GF-D8 (cell line): ENCODE measurements around the gene PHLDB1.

Experiments used
- DNase-seq: peaks from one replicate; lab custom pipeline; 2025; lab: John Stamatoyannopoulos, UW

PHLDB1 gene

DNA sequence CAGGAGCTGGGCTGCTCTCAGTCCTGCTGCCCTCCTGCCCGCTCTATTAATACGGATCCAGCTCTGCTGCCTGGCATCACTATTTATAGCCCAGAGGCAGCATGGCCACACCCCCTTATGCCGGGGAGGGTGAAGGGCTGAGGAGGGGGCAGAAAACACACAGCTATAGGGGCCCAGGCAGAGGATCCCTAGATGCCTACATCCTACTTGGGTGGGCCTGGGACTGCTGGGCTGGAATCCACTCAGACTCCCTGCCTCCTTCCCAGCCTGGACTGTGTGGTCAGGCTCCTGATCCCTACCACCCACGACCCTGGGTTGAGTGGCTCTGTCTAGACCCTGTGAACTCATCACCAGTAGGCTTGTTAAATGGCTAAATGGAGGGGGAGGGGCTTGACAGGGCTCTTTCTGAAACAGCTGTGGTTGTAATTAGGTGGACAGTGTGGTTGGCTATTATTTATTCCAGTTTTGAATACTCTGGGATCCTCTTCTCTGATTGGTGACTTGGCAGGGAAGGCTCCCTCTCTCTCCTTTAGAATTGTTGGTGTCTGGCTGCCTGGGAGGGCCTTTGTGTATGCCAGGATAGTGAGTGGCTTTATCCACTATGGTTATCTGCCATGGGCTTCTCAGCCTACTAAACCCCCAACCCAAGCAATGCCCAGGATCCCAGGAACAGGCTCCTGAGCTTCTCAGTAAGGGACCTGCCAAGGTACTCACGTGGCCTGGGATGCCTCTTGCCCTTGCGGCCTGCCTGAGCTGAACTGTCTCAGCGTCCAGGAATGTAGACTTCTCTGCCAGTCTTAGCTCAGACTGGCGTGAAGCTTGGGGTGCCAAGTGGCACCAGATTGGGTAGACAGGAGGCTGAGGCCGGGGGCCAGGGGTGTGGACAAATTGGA is 15.2 kb downstream of the PHLDB1 start:
- DNase-seq: no peak

DNA sequence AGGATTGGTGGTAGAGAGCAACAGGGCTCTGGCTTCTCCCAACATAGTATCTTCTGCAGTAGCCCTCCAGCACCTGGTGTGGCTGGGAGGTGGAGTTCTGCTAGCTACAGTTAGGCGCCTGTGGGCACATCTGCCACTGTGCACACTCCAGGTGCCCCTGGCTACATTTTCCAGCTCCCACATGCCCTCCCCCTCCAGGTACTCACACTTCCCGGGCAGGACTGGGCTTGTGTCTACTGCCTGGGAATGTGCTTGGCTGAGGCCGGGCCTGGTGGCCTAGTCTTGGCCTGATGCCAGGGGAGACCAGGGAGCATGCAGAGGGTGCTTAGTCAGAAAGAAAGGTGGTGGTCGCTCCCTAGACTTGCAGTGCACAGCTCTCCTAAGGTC is 15.8 kb downstream of the PHLDB1 start:
- DNase-seq: no peak

DNA sequence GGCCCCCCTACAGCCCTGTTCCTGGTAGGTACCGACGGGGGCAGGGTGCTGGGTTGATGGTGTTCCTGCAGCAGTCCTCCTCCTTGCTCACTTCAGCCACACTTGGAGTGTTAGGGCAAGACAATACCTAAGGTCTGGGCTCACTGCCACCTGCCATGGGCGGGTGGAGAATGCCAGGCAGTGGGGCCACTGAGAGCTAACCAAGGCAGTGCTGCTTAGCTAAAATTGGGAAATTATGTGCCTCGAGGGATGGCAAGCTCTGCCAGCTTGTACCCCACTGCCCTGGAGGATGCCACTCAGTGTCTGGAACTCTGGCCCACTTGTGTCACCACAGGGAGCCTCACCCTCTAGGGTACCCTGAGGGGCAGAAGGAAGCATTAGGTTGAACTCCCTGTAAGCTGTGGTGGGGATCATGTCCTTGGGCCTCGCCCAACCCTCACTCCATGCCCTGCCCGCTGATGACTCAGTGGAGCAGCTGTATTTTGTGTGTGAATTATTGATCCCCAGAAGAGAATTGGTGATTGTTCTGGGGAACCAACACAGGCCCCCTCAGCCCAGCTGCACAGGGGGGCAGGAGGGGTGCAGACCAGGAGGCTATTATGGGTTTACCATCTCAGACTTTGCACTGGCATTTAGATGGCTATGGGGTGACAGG is 17.7 kb downstream of the PHLDB1 start:
- DNase-seq: no peak

DNA sequence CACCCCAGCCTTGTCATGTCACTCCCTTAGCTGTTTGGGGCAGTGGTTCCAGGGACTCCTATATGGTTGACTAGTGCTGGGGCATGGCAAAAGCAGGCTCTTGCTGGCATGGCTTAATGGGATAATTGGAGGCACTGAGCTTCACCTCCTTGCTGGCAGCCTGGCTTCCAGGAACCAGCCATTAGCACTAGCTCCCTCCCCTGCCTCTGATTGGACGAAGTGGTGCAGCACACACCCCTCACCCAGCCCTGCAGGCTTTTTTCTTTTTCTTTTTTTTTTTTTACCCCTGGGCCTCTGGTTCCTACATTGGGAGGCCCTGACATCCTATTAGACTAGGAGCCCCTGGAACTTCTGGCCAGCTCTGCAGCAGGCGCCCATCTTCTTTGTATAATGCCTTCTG is 18.6 kb downstream of the PHLDB1 start:
- DNase-seq: no peak

DNA sequence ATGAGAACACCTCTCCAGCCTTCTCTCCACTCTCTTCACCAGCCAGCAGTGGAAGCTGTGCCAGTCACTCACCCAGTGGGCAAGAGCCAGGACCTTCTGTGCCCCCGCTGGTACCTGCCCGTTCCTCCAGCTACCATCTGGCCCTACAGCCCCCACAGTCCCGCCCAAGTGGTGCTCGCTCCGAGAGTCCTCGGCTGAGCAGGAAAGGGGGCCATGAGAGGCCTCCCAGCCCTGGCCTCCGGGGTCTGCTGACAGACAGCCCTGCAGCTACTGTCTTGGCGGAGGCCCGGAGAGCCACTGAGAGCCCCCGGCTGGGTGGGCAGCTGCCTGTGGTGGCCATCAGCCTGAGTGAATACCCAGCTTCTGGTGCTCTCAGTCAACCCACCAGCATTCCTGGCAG is 20.2 kb downstream of the PHLDB1 start:
- no peak for DNase-seq

DNA sequence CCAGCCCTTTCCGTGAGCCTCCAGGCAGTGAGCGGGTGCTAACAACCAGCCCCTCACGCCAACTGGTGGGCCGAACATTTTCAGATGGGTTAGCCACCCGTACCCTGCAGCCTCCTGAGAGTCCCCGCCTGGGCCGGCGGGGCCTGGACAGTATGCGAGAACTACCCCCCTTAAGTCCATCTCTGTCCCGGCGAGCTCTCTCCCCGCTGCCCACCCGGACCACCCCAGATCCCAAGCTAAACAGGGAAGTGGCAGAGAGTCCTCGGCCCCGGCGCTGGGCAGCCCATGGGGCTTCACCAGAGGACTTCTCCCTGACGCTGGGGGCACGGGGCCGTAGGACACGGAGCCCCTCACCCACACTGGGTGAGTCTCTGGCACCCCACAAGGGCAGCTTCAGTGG is 20.6 kb downstream of the PHLDB1 start:
- DNase-seq: no peak

- DNase-seq: no peak
Measured at GRCh38 chr11:118628432-118628831, 21.0 kb downstream of the PHLDB1 start.

DNA sequence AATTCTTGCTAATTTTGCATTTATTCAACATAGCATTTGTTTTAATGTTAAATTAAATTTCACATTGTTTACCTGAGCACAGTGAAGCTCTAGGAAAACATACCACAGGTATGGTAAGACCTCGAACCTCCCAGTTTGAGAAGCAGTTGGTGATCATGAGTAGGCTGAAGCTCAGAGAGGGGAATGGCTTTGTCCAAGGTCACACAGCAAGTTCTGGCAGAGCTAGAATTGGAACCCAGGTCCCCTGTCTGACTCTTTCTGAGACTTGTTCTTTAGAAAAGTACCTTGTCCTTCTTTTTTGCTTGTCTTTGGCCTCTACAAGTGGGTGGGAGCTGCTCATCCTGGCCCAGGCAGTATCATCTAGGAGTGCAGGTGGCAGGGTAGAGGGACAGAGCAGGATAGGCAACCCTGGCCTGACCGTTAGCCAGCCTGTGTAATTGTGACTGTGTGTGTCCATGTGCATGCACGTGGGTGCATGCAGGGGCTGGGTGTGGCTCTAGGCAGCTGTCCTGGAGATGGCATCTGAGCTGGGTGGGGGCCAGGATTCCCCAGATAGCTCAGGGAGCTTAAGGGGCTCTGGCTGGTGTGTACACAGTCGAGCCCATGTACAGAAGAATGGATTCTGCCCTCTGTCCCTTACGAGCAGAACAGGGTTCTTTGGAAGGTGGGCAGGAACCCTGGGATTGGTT is 21.6 kb downstream of the PHLDB1 start:
- no peak for DNase-seq

GRCh38 chr11:118629761-118630661 is 22.6 kb downstream of the PHLDB1 start:
- no peak for DNase-seq

GRCh38 chr11:118631142-118631909 is 23.9 kb downstream of the PHLDB1 start:
- DNase-seq: no peak

GRCh38 chr11:118632577-118633318 is 25.3 kb downstream of the PHLDB1 start:
- no peak for DNase-seq

DNA sequence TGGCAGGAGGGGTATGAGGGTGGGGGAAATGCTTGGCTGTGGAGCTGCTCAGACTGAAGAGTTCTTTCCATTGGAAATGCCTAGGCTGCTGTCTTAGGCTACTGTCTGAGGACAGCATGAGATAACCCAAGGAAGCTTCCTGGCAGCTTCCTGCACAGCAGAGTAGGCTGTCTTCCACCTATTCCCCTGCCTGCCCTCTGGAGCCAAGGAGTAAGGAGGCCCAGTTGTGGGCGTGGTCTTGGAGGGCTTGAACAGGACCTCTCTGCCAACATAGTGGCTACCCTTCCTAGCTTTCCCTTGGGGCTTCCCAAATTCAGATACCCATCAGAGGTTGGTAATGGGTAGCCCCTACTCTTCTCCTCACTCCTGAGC is 25.9 kb downstream of the PHLDB1 start:
- no peak for DNase-seq

DNA sequence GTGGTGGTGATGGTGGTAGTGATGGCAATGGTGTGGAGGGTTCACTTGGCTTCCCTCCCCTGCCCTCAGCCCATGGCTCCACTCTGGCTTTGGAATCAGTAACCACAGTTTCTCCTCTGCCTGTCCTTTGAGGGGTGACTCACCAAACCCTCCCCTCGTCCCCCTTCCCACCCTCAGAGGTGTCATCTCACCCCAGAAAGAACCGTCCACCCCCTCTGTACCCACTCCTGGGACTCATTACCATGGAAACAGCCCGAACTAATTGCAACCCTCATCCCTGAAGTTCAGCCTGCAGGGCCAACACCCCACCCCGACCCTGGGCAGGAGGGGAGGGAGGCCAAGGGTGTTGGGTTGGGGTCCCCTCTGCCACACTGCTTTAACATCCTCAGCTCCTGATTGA is 26.6 kb downstream of the PHLDB1 start:
- DNase-seq: no peak

- DNase-seq: no peak
Measured at GRCh38 chr11:118634431-118635236, 27.2 kb downstream of the PHLDB1 start.

GRCh38 chr11:118635237-118635591 is 27.8 kb downstream of the PHLDB1 start:
- DNase-seq: no peak

DNA sequence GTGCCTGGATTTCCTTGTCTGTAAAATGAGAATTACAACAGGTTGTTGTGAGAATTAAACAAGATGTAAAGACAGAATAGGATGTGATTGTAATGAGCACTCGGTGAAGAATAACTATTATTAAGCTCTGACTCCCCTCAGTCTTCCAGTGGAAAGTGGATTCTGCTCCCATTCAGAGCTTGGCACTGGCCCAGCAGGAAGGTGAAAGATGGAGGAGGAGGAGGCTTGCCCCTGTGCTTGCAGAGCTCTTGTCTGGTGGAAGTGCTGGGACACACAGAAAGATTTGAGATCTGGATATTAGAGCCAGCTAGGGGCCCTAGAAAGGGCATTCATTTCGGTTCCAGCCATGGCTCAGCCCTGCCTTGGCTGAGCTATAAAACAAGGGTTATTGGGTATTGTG is 28.2 kb downstream of the PHLDB1 start:
- no peak for DNase-seq

DNA sequence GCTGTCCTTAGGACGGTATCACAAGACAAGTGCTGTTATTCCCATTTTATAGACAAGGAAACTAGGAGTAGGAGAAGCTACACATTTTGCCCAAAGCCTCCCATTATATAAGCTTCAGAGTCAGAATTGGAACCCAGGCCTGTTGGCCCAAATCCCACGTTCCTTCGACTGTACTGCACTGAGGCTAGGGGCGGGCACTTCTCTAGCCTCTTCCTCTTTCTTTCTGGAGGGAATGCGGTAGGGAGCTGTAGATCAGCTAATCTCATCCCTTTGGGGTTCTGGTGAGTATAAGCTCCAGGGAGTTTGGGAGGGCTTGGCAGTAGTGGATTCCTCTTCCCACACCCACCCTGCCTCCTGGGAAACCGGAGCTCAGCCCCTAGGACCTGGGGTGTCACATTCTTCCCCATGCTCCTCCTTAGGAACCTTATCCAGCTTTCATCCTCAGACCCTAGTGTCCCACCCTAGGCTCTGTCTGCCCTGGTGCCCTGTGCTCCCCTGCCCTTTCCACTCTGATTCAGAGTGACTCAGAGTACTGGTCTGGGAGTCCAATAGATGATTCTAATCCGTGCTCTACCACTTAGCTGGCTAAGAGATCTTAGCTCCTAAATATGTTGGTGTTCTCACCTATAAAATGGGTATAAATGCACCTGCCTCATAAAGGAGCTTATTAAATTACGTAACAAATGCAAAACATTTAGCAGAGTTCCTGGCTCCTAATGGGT is 29.3 kb downstream of the PHLDB1 start:
- no peak for DNase-seq

DNA sequence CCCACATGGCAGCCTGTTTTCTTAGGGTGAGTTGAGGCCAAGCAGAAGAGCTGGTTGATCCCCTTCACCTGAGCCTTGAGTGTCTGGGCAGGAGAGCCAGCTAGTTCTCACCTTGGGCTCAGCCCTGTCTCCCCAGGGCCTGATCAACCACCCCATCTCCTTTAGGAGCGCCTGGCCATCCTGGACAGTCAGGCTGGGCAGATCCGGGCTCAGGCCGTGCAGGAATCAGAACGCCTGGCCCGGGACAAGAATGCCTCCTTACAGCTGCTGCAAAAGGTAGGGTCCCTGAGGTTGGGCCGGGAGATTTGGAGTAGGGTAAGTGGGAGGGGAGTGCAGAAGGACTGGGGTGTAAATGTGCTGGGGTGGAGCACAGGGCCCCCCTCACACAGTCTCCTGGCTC is 31.3 kb downstream of the PHLDB1 start:
- no peak for DNase-seq

GRCh38 chr11:118639899-118640298 is 32.5 kb downstream of the PHLDB1 start:
- no peak for DNase-seq
